ENCODE measurements around the gene ROR1. TPM values are rescaled to one million over a fixed set of nuclear protein-coding genes. Genes with fewer than 3 reads are reported as not detected.

Gene ROR1
- total RNA-seq, 1 experiment from 2014 or later, result 2.7 TPM

DNA sequence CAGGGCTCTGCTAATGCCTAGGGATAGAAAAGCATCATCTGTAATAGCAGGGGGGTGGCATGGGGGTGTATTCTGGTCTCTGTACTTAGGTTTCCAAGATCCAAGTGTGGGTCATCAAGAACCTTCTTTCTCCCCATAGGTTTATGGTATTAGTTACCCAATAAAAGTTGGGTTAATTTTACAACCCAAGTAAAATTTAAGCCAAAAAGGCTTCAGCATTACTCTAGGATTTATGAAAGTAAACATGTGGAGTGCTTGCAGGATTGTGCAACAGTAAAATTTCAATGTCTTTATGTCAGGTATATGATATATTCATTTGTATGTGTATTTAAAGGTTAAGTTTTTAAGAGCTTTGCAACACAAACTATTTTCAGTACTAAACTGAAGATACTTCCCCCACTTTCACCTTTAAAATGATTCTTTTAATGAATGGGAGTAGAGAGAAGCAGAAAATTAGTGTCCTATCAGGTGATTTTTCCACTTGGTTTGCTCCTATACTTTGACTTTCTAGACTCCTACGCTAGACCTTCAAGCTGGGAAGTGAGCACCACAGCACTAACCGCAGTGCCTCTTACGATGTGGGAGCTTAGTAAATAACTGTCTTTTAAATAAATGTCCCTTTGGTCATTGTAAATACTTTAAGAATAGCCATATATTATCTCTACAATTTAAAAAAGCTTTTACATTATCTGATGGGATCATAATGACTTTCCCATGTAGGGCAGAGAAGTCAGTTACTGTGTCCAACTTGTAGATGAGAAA, 361.8 kb downstream of the ROR1 start:
- ATAC-seq (no peak), DNase-seq (ENCODE audit: low read depth, low spot score) (no peak)
- no peaks in the 10 kb centered on the region for H3K9me3 ChIP-seq (ENCODE audit: control insufficient read depth in 1 of 2, insufficient read depth in 1 of 2, low read depth in 1 of 2, low read length in 2 of 2)
- CTCF ChIA-PET, result interaction anchor here (0.7 to 3.0 kb wide), 4 partner anchors 111 to 444 kb away, joined by 3 to 55 read pairs (median 32); no protein-coding TSS in a partner anchor
- no peaks in the 10 kb centered on the region for H3K9me2 ChIP-seq (ENCODE audit: insufficient read depth)
- BruUV-seq (replicated peaks), result no TSS peak
- H3K27me3 ChIP-seq (ENCODE audit: insufficient read depth, low read length), result no peaks in the 10 kb centered on the region
- intact Hi-C loops (cut with micrococcal nuclease), result loop anchor here (5.0 kb wide), 3 partner anchors 363 to 578 kb away; partner anchors contain the start of gene ROR1
- H3K27ac ChIP-seq (ENCODE audit: low read depth, low read length), result no peak overlapping the region
- RAD21 ChIA-PET (ENCODE audit: low non-redundant PET in 1 of 2, low total read pairs in 2 of 2, uncharacterized antibody in 2 of 2, unreplicated experiment in 2 of 2), result no interaction called here
- H4K20me1 ChIP-seq (ENCODE audit: insufficient read depth), result no peaks in the 10 kb centered on the region
- H3K36me3 ChIP-seq (ENCODE audit: control insufficient read depth in 1 of 2, insufficient read depth in 2 of 2, low read length in 2 of 2), result no peaks in the 10 kb centered on the region
- H2AFZ ChIP-seq (ENCODE audit: low read depth, low read length, poor library complexity, severe bottlenecking), result no peak overlapping the region
- no peak overlapping the region for H3K4me2 ChIP-seq (ENCODE audit: low read length)
- TF ChIP-seq ELF1 (IDR thresholded peaks at IDR 0.05; ENCODE audit: borderline replicate concordance, low read depth) (no peak), YY1 (IDR thresholded peaks at IDR 0.05; ENCODE audit: extremely low read depth, insufficient replicate concordance, low read depth, low read length) (no peak), TCF7L2 (IDR thresholded peaks at IDR 0.05; ENCODE audit: borderline replicate concordance, extremely low read depth, insufficient read depth, insufficient read length) (no peak), SP1 (IDR thresholded peaks at IDR 0.05; ENCODE audit: low read depth) (no peak), EZH2 (IDR thresholded peaks at IDR 0.05) (no peak), JUND (IDR thresholded peaks at IDR 0.05) (no peak), EZH2phosphoT487 (IDR thresholded peaks at IDR 0.05; ENCODE audit: borderline replicate concordance) (no peak), POLR2A (IDR thresholded peaks at IDR 0.05; ENCODE audit: borderline replicate concordance, extremely low read depth, insufficient read depth, insufficient read length) (no peak), EGR1 (IDR thresholded peaks at IDR 0.05; ENCODE audit: low read depth) (no peak), ZFX (IDR thresholded peaks at IDR 0.05) (no peak), CEBPB (IDR thresholded peaks at IDR 0.05; ENCODE audit: low read depth) (no peak), CBX3 (IDR thresholded peaks at IDR 0.05; ENCODE audit: low read depth) (no peak), ZNF274 (IDR thresholded peaks at IDR 0.05; ENCODE audit: low read depth, low read length) (no peak), SRF (IDR thresholded peaks at IDR 0.05; ENCODE audit: low read depth) (no peak)
- TF ChIP-seq, protein P1, sequence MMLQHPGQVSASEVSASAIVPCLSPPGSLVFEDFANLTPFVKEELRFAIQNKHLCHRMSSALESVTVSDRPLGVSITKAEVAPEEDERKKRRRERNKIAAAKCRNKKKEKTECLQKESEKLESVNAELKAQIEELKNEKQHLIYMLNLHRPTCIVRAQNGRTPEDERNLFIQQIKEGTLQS (IDR thresholded peaks at IDR 0.05), result no peak
- TF ChIP-seq, protein P2, sequence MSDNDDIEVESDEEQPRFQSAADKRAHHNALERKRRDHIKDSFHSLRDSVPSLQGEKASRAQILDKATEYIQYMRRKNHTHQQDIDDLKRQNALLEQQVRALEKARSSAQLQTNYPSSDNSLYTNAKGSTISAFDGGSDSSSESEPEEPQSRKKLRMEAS (IDR thresholded peaks at IDR 0.05), result no peak
- TF ChIP-seq, protein P3, sequence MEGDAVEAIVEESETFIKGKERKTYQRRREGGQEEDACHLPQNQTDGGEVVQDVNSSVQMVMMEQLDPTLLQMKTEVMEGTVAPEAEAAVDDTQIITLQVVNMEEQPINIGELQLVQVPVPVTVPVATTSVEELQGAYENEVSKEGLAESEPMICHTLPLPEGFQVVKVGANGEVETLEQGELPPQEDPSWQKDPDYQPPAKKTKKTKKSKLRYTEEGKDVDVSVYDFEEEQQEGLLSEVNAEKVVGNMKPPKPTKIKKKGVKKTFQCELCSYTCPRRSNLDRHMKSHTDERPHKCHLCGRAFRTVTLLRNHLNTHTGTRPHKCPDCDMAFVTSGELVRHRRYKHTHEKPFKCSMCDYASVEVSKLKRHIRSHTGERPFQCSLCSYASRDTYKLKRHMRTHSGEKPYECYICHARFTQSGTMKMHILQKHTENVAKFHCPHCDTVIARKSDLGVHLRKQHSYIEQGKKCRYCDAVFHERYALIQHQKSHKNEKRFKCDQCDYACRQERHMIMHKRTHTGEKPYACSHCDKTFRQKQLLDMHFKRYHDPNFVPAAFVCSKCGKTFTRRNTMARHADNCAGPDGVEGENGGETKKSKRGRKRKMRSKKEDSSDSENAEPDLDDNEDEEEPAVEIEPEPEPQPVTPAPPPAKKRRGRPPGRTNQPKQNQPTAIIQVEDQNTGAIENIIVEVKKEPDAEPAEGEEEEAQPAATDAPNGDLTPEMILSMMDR (IDR thresholded peaks at IDR 0.05 in 2 of 3, conservative IDR thresholded peaks at IDR 0.05 in 1 of 3; ENCODE audit: borderline replicate concordance in 1 of 3, insufficient read depth in 1 of 3, low read depth in 2 of 3, low read length in 2 of 3), result no peak
- TF ChIP-seq, protein P4, sequence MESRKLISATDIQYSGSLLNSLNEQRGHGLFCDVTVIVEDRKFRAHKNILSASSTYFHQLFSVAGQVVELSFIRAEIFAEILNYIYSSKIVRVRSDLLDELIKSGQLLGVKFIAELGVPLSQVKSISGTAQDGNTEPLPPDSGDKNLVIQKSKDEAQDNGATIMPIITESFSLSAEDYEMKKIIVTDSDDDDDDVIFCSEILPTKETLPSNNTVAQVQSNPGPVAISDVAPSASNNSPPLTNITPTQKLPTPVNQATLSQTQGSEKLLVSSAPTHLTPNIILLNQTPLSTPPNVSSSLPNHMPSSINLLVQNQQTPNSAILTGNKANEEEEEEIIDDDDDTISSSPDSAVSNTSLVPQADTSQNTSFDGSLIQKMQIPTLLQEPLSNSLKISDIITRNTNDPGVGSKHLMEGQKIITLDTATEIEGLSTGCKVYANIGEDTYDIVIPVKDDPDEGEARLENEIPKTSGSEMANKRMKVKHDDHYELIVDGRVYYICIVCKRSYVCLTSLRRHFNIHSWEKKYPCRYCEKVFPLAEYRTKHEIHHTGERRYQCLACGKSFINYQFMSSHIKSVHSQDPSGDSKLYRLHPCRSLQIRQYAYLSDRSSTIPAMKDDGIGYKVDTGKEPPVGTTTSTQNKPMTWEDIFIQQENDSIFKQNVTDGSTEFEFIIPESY (IDR thresholded peaks at IDR 0.05; ENCODE audit: extremely low read depth, insufficient replicate concordance, low read length), result no peak
- TF ChIP-seq, protein P5, sequence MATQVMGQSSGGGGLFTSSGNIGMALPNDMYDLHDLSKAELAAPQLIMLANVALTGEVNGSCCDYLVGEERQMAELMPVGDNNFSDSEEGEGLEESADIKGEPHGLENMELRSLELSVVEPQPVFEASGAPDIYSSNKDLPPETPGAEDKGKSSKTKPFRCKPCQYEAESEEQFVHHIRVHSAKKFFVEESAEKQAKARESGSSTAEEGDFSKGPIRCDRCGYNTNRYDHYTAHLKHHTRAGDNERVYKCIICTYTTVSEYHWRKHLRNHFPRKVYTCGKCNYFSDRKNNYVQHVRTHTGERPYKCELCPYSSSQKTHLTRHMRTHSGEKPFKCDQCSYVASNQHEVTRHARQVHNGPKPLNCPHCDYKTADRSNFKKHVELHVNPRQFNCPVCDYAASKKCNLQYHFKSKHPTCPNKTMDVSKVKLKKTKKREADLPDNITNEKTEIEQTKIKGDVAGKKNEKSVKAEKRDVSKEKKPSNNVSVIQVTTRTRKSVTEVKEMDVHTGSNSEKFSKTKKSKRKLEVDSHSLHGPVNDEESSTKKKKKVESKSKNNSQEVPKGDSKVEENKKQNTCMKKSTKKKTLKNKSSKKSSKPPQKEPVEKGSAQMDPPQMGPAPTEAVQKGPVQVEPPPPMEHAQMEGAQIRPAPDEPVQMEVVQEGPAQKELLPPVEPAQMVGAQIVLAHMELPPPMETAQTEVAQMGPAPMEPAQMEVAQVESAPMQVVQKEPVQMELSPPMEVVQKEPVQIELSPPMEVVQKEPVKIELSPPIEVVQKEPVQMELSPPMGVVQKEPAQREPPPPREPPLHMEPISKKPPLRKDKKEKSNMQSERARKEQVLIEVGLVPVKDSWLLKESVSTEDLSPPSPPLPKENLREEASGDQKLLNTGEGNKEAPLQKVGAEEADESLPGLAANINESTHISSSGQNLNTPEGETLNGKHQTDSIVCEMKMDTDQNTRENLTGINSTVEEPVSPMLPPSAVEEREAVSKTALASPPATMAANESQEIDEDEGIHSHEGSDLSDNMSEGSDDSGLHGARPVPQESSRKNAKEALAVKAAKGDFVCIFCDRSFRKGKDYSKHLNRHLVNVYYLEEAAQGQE (IDR thresholded peaks at IDR 0.05; ENCODE audit: low read depth), result no peak
- H3K9ac ChIP-seq (ENCODE audit: low read length), result no peak overlapping the region
- no peaks in the 10 kb centered on the region for H3K79me2 ChIP-seq (ENCODE audit: insufficient read depth, low read length)
- peaks cover 0 to 12% of the 10 kb centered on the region in 2 experiments; a peak in 2 of 4 replicates for H3K4me1 ChIP-seq (ENCODE audit: control insufficient read depth in 1 of 2, insufficient read depth in 2 of 2, low read length in 2 of 2)
- H3K4me3 ChIP-seq (replicated peaks in 1 of 2; ENCODE audit: low read depth in 1 of 2, low read length in 2 of 2), result no peak overlapping the region
- POLR2A ChIA-PET, result no interaction called here

Data from HCT116 (cell line).